ENCODE measurements around the gene PSMD8.
"Not testable (repeated sequence)": the region's sequence is repeated elsewhere in the genome, so short reads cannot be mapped to it uniquely, and the experiment has no call there.

The PSMD8 gene

DNA sequence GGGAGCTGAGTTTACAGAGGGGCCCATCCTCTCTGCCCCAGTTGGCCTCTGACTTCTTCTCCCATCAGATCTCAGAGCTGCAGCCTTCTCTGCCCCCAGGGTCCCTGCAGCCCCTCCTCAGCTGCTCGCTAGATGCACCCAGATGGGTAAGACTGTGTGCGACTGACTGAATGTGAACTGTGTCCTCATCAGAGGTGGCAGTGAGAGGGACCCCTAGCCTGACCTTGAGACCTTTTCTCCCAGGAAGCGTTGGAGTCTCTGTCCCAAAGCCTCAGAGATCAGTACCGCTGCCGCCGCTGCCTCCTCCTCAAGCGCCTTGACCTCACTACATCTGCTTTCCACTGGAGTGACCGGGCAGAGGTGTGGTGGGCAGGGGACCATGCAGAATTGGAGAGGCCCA, 30.9 kb downstream of the PSMD8 start:
- Histone ChIP-seq H2BK120ac (ENCODE audit: low read depth, low read length) (no peak overlapping the region), H2AK5ac (ENCODE audit: low read depth, low read length) (no peak overlapping the region), H3K18ac (ENCODE audit: low read length) (no peak overlapping the region), H3K27me3 (ENCODE audit: control insufficient read depth in 3 of 3, insufficient read depth in 3 of 3, low read depth in 1 of 3, low read length in 3 of 3) (peaks cover 0 to 9% (median 0%) of the 10 kb centered on the region in 3 experiments), H3K27ac (replicated peaks; ENCODE audit: low read length) (no peak overlapping the region), H3K4me1 (ENCODE audit: control insufficient read depth in 2 of 2, insufficient read depth in 1 of 2, low read depth in 1 of 2, low read length in 2 of 2) (peaks cover 0 to 2% of the 10 kb centered on the region in 2 donors), H3K14ac (ENCODE audit: low read length) (no peak overlapping the region), H3K9ac (ENCODE audit: low read depth, low read length, poor library complexity) (peak overlapping the region; percentile 50), H4K91ac (ENCODE audit: low read depth, low read length, poor library complexity) (no peak overlapping the region), H3K36me3 (replicated peaks in 1 of 2; ENCODE audit: control insufficient read depth in 2 of 2, insufficient read depth in 2 of 2, low read length in 2 of 2) (peaks cover 0 to 9% of the 10 kb centered on the region in 2 donors), H3K23ac (ENCODE audit: low read depth, low read length, poor library complexity) (peak overlapping the region; percentile 11), H2AFZ (ENCODE audit: low read length) (no peak overlapping the region), H3K4ac (ENCODE audit: low read length) (no peak overlapping the region), H3K4me2 (ENCODE audit: insufficient read depth, low read length, poor library complexity, severe bottlenecking) (no peak overlapping the region), H2BK15ac (ENCODE audit: low read length) (no peak overlapping the region), H3K79me1 (ENCODE audit: low read depth, low read length) (no peaks in the 10 kb centered on the region), H2BK5ac (ENCODE audit: low read length) (no peak overlapping the region), H3K4me3 (ENCODE audit: low read length in 2 of 2) (no peak overlapping the region), H2BK12ac (ENCODE audit: low read length) (no peak overlapping the region), H3K9me3 (replicated peaks in 1 of 2; ENCODE audit: control insufficient read depth in 2 of 2, insufficient read depth in 1 of 2, low read depth in 1 of 2, low read length in 2 of 2) (no peaks in the 10 kb centered on the region), H4K8ac (ENCODE audit: low read depth, low read length) (no peak overlapping the region)
- no CpG with 5 or more reads among the region's 8 CpGs for WGBS, 2 donors (ENCODE audit: extremely low coverage in 2 of 2, insufficient read length in 2 of 2, insufficient replicate concordance in 1 of 2)
- DNase-seq (ENCODE audit: low spot score): no peak

DNA sequence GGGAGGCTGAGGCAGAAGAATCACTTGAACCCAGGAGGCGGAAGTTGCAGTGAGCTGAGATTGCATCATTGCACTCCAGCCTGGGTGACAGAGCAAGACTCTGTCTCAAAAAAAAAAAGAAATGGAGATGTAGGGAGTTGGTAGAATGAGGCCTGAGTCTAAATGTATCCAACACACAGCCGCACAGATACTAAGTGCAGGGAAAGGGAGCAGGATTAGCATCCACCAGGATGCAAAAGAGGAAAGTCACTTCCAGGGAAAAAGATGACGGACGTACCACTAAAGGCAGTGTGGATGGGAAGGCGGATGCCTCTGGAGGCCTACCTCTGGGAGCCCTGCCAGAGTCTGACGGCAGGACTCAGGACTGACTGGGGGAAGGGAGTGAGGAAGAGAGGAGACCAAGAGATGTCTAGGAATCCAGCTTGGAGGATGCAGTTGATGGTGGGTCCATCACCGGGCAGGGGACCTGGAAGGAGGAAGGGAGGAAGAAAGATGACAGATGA, 35.3 kb downstream of the PSMD8 start:
- H4K91ac ChIP-seq (ENCODE audit: low read depth, low read length, poor library complexity): no peak overlapping the region
- H3K9me3 ChIP-seq (replicated peaks in 1 of 2; ENCODE audit: control insufficient read depth in 2 of 2, insufficient read depth in 1 of 2, low read depth in 1 of 2, low read length in 2 of 2): no peaks in the 10 kb centered on the region
- no peak overlapping the region for H3K14ac ChIP-seq (ENCODE audit: low read length)
- no peak overlapping the region for H2BK120ac ChIP-seq (ENCODE audit: low read depth, low read length)
- no peaks in the 10 kb centered on the region for H3K79me1 ChIP-seq (ENCODE audit: low read depth, low read length)
- H3K4me1 ChIP-seq (ENCODE audit: control insufficient read depth in 2 of 2, insufficient read depth in 1 of 2, low read depth in 1 of 2, low read length in 2 of 2): no peaks in the 10 kb centered on the region
- H2AK5ac ChIP-seq (ENCODE audit: low read depth, low read length): no peak overlapping the region
- no peak overlapping the region for H2BK15ac ChIP-seq (ENCODE audit: low read length)
- H2BK12ac ChIP-seq (ENCODE audit: low read length): no peak overlapping the region
- H3K4me3 ChIP-seq (ENCODE audit: low read length in 2 of 2): no peak overlapping the region
- no peak overlapping the region for H4K8ac ChIP-seq (ENCODE audit: low read depth, low read length)
- WGBS, 2 donors (ENCODE audit: extremely low coverage in 2 of 2, insufficient read length in 2 of 2, insufficient replicate concordance in 1 of 2): no CpG with 5 or more reads among the region's 7 CpGs
- peaks cover 0 to 9% of the 10 kb centered on the region in 2 donors for H3K36me3 ChIP-seq (replicated peaks in 1 of 2; ENCODE audit: control insufficient read depth in 2 of 2, insufficient read depth in 2 of 2, low read length in 2 of 2)
- DNase-seq (ENCODE audit: low spot score): no peak
- no peak overlapping the region for H3K18ac ChIP-seq (ENCODE audit: low read length)
- H3K9ac ChIP-seq (ENCODE audit: low read depth, low read length, poor library complexity): no peak overlapping the region
- H2BK5ac ChIP-seq (ENCODE audit: low read length): no peak overlapping the region
- no peak overlapping the region for H3K27ac ChIP-seq (replicated peaks; ENCODE audit: low read length)
- H3K23ac ChIP-seq (ENCODE audit: low read depth, low read length, poor library complexity): no peak overlapping the region
- no peak overlapping the region for H2AFZ ChIP-seq (ENCODE audit: low read length)
- no peak overlapping the region for H3K4ac ChIP-seq (ENCODE audit: low read length)
- no peak overlapping the region for H3K4me2 ChIP-seq (ENCODE audit: insufficient read depth, low read length, poor library complexity, severe bottlenecking)
- no peaks in the 10 kb centered on the region for H3K27me3 ChIP-seq (ENCODE audit: control insufficient read depth in 3 of 3, insufficient read depth in 3 of 3, low read depth in 1 of 3, low read length in 3 of 3)

GRCh38 chr19:38410407-38410806, 36.0 kb downstream of the PSMD8 start:
- H3K9me3 ChIP-seq (replicated peaks in 1 of 2; ENCODE audit: control insufficient read depth in 2 of 2, insufficient read depth in 1 of 2, low read depth in 1 of 2, low read length in 2 of 2); DNase-seq (ENCODE audit: low spot score); H3K27ac ChIP-seq (replicated peaks; ENCODE audit: low read length); H2BK12ac ChIP-seq (ENCODE audit: low read length); H3K4me2 ChIP-seq (ENCODE audit: insufficient read depth, low read length, poor library complexity, severe bottlenecking); H3K27me3 ChIP-seq (ENCODE audit: control insufficient read depth in 3 of 3, insufficient read depth in 3 of 3, low read depth in 1 of 3, low read length in 3 of 3); H2BK15ac ChIP-seq (ENCODE audit: low read length); H4K8ac ChIP-seq (ENCODE audit: low read depth, low read length); H2AK5ac ChIP-seq (ENCODE audit: low read depth, low read length); H3K14ac ChIP-seq (ENCODE audit: low read length); H3K9ac ChIP-seq (ENCODE audit: low read depth, low read length, poor library complexity); H4K91ac ChIP-seq (ENCODE audit: low read depth, low read length, poor library complexity); H3K18ac ChIP-seq (ENCODE audit: low read length); H3K23ac ChIP-seq (ENCODE audit: low read depth, low read length, poor library complexity); H3K4ac ChIP-seq (ENCODE audit: low read length); H3K4me1 ChIP-seq (ENCODE audit: control insufficient read depth in 2 of 2, insufficient read depth in 1 of 2, low read depth in 1 of 2, low read length in 2 of 2); H2BK5ac ChIP-seq (ENCODE audit: low read length); H2AFZ ChIP-seq (ENCODE audit: low read length); H2BK120ac ChIP-seq (ENCODE audit: low read depth, low read length); H3K36me3 ChIP-seq (replicated peaks in 1 of 2; ENCODE audit: control insufficient read depth in 2 of 2, insufficient read depth in 2 of 2, low read length in 2 of 2); H3K4me3 ChIP-seq (ENCODE audit: low read length in 2 of 2); H3K79me1 ChIP-seq (ENCODE audit: low read depth, low read length): not testable (repeated sequence)
- WGBS, 2 donors (ENCODE audit: extremely low coverage in 2 of 2, insufficient read length in 2 of 2, insufficient replicate concordance in 1 of 2): no CpG with 5 or more reads among the region's 6 CpGs

DNA sequence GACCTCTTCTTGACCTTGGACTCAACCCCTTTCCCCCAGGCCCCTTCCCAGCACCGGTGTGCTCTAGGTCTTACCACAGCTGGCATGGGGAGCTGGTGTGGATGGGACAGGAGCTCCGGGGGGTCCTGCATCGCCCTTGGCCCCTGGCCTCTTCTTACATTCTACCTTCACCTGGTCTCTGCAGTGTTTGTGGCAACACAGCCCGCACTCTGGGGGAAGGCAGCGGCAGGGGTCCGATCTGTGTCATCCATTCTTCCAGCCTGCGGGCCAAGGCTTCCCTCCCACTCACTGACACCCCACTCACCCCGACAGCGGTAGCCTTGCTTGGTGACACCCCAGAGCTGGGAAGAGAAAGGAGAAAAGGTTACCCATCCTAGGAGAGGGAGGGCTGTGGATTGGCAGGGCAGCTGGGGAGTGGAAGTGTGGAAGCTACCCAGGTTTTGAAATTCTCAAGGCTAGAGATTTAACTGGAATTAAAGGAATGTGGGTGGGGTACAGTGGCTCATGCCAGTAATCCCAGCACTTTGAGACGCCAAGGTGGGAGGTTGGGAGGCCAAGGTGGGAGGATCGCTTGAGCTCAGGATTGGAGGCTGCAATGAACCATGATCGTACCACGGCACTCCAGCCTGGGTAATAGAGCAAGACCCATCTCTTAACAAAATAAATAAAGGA, 36.8 kb downstream of the PSMD8 start:
- no peak overlapping the region for H3K4me2 ChIP-seq (ENCODE audit: insufficient read depth, low read length, poor library complexity, severe bottlenecking)
- no peaks in the 10 kb centered on the region for H3K79me1 ChIP-seq (ENCODE audit: low read depth, low read length)
- peak overlapping the region; percentile 9 for H2AK5ac ChIP-seq (ENCODE audit: low read depth, low read length)
- no peak overlapping the region for H2BK12ac ChIP-seq (ENCODE audit: low read length)
- H2BK5ac ChIP-seq (ENCODE audit: low read length): no peak overlapping the region
- peak overlapping the region; percentile 7 for H2BK15ac ChIP-seq (ENCODE audit: low read length)
- H2AFZ ChIP-seq (ENCODE audit: low read length): no peak overlapping the region
- no peak overlapping the region for H4K8ac ChIP-seq (ENCODE audit: low read depth, low read length)
- H3K14ac ChIP-seq (ENCODE audit: low read length): no peak overlapping the region
- H4K91ac ChIP-seq (ENCODE audit: low read depth, low read length, poor library complexity): no peak overlapping the region
- no peaks in the 10 kb centered on the region for H3K4me1 ChIP-seq (ENCODE audit: control insufficient read depth in 2 of 2, insufficient read depth in 1 of 2, low read depth in 1 of 2, low read length in 2 of 2)
- no peaks in the 10 kb centered on the region for H3K9me3 ChIP-seq (replicated peaks in 1 of 2; ENCODE audit: control insufficient read depth in 2 of 2, insufficient read depth in 1 of 2, low read depth in 1 of 2, low read length in 2 of 2)
- WGBS, 2 donors (ENCODE audit: extremely low coverage in 2 of 2, insufficient read length in 2 of 2, insufficient replicate concordance in 1 of 2): no CpG with 5 or more reads among the region's 13 CpGs
- peaks cover 0 to 6% of the 10 kb centered on the region in 2 donors for H3K36me3 ChIP-seq (replicated peaks in 1 of 2; ENCODE audit: control insufficient read depth in 2 of 2, insufficient read depth in 2 of 2, low read length in 2 of 2)
- peak overlapping the region; percentile 29 for H3K23ac ChIP-seq (ENCODE audit: low read depth, low read length, poor library complexity)
- H3K27me3 ChIP-seq (ENCODE audit: control insufficient read depth in 3 of 3, insufficient read depth in 3 of 3, low read depth in 1 of 3, low read length in 3 of 3): no peaks in the 10 kb centered on the region
- no peak overlapping the region for H3K4me3 ChIP-seq (ENCODE audit: low read length in 2 of 2)
- H2BK120ac ChIP-seq (ENCODE audit: low read depth, low read length): no peak overlapping the region
- no peak for DNase-seq (ENCODE audit: low spot score)
- no peak overlapping the region for H3K18ac ChIP-seq (ENCODE audit: low read length)
- no peak overlapping the region for H3K4ac ChIP-seq (ENCODE audit: low read length)
- H3K27ac ChIP-seq (replicated peaks; ENCODE audit: low read length): no peak overlapping the region
- H3K9ac ChIP-seq (ENCODE audit: low read depth, low read length, poor library complexity): no peak overlapping the region

Measured in neuronal stem cell (in vitro differentiated cells).